CD4-positive, CD25-positive, alpha-beta regulatory T cell (primary cell): Measurements from ENCODE around the gene ZFYVE27. TPM values are rescaled to one million over a fixed set of nuclear protein-coding genes. Genes with fewer than 3 reads are reported as not detected.
"Not testable (repeated sequence)": the region's sequence is repeated elsewhere in the genome, so short reads cannot be mapped to it uniquely, and the experiment has no call there.

Experiments
- ATAC-seq, 2 donors: fragments of 150-1000 bp; cut with Tn5 transposase; one replicate each; pipeline ENCODE4 v1.10.0; 2021; ENCODE audit warnings: low read depth in 2 of 2, moderate number of reproducible peaks in 2 of 2, moderate library complexity in 1 of 2
- DNase-seq, 3 donors: peaks; one replicate each; pipeline versions ENCODE4 v3.0.0 to v3.0.0-alpha.2; 2012 to 2022; ENCODE audit warnings: mixed read lengths in 1 of 3
- H3K27ac ChIP-seq: one replicate; pipeline ENCODE4 v1.7.0; 2013; ENCODE audit warnings: mild to moderate bottlenecking, low read length; ENCODE audit not compliant: insufficient read depth, poor library complexity, severe bottlenecking
- H3K27me3 ChIP-seq: one replicate; pipeline ENCODE4 v1.7.0; 2013; ENCODE audit warnings: low read length; ENCODE audit not compliant: control insufficient read depth, insufficient read depth
- H3K36me3 ChIP-seq: one replicate; pipeline ENCODE4 v1.7.0; 2013; ENCODE audit warnings: mild to moderate bottlenecking, low read length, moderate library complexity; ENCODE audit not compliant: control insufficient read depth, insufficient read depth
- H3K4me1 ChIP-seq: 2 replicates; pipeline ENCODE4 v1.7.0; 2013; ENCODE audit warnings: mild to moderate bottlenecking, low read length; ENCODE audit not compliant: insufficient read depth, control insufficient read depth, poor library complexity, severe bottlenecking
- H3K4me3 ChIP-seq: one replicate; pipeline ENCODE4 v1.7.0; 2013; ENCODE audit warnings: low read depth, mild to moderate bottlenecking, low read length, moderate library complexity
- H3K9me3 ChIP-seq, 2 experiments: 1 replicate in 1 of 2; 2 replicates in 1 of 2; pipeline ENCODE4 v1.7.0; 2013; ENCODE audit warnings: low read length in 2 of 2, mild to moderate bottlenecking in 1 of 2, moderate library complexity in 1 of 2; ENCODE audit not compliant: control insufficient read depth in 2 of 2
- H3K27ac Mint-ChIP-seq, 3 donors: one replicate each; pipeline ENCODE4 v1.8.0; 2020 to 2022; ENCODE audit warnings: mild to moderate bottlenecking in 3 of 3, mixed read lengths in 3 of 3, moderate library complexity in 2 of 3
- H3K27me3 Mint-ChIP-seq: one replicate; pipeline ENCODE4 v1.8.0; 2022; ENCODE audit warnings: mild to moderate bottlenecking, mixed read lengths
- H3K36me3 Mint-ChIP-seq: one replicate; pipeline ENCODE4 v1.8.0; 2020; ENCODE audit warnings: mixed read lengths
- H3K4me1 Mint-ChIP-seq, 4 donors: one replicate each; pipeline ENCODE4 v1.8.0; 2020 to 2022; ENCODE audit warnings: mixed read lengths in 4 of 4, mild to moderate bottlenecking in 1 of 4
- H3K4me3 Mint-ChIP-seq, 4 donors: one replicate each; pipeline ENCODE4 v1.8.0; 2020 to 2022; ENCODE audit warnings: mild to moderate bottlenecking in 4 of 4, mixed read lengths in 4 of 4, moderate library complexity in 3 of 4
- H3K9me3 Mint-ChIP-seq, 7 donors: one replicate each; pipeline ENCODE4 v1.8.0; 2020 to 2022; ENCODE audit warnings: mixed read lengths in 7 of 7, mild to moderate bottlenecking in 3 of 7, moderate library complexity in 2 of 7
- polyA plus RNA-seq, 4 donors: library from polyadenylated mRNA; unstranded; fragments of 300-500 nt; fragmentation: Illumina TruSeq; gene quantifications; one replicate each; pipeline ENCODE4 v1.2.3, GENCODE V29; 2021
- total RNA-seq: library from RNA; stranded (reverse); gene quantifications from one replicate; pipeline ENCODE4 v1.2.3, GENCODE V29; 2022

ZFYVE27 gene
- total RNA-seq (86.9 TPM), polyA plus RNA-seq (10 to 100 TPM; 22.4 to 46.4 (median 42.6) TPM)

GRCh38 chr10:97736902-97737769 is at the start of gene ZFYVE27:
TSS of gene ZFYVE27 (plus strand) at chr10:97737128. CDS start at chr10:97738478, 1,350 bp downstream.
- peak within 1 kb of the TSS; percentile 96 to 99 (median 98) for H3K27ac Mint-ChIP-seq
- H3K4me3 Mint-ChIP-seq: peak within 1 kb of the TSS; percentile 99 to 100 (median 99)
- Histone ChIP-seq H3K36me3 (peaks cover 26% of the 10 kb centered on the region), H3K4me3 (peak within 1 kb of the TSS; percentile 95), H3K9me3 (no peaks in the 10 kb centered on the region), H3K4me1 (peaks cover 38% of the 10 kb centered on the region), H3K27ac (peak within 1 kb of the TSS; percentile 92), H3K27me3 (no peaks in the 10 kb centered on the region)
- H3K9me3 Mint-ChIP-seq: no peaks in the 10 kb centered on the region
- peaks cover 4% of the 10 kb centered on the region for H3K27me3 Mint-ChIP-seq
- ATAC-seq: peak; percentile 87
- DNase-seq: peak; percentile 92 to 95 (median 93)
- H3K36me3 Mint-ChIP-seq: peaks cover 33% of the 10 kb centered on the region
- peaks cover 19 to 60% (median 35%) of the 10 kb centered on the region in 4 donors for H3K4me1 Mint-ChIP-seq

GRCh38 chr10:97687785-97688781 is 48.8 kb upstream of the ZFYVE27 start:
- DNase-seq (no peak), ATAC-seq (no peak)
- H3K36me3 Mint-ChIP-seq: no peaks in the 10 kb centered on the region
- peak overlapping the region; percentile 75 for H3K4me3 ChIP-seq
- no peaks in the 10 kb centered on the region for H3K36me3 ChIP-seq
- H3K27ac ChIP-seq: peak overlapping the region; percentile 70
- H3K4me1 ChIP-seq: peaks cover 16% of the 10 kb centered on the region
- H3K9me3 ChIP-seq: no peaks in the 10 kb centered on the region
- H3K4me1 Mint-ChIP-seq: peaks cover 6 to 31% (median 15%) of the 10 kb centered on the region in 4 donors
- peak overlapping the region in 2 of 3 donors; percentile 87 to 93 for H3K27ac Mint-ChIP-seq
- H3K9me3 Mint-ChIP-seq: no peaks in the 10 kb centered on the region
- peak overlapping the region; percentile 84 to 91 (median 90) for H3K4me3 Mint-ChIP-seq
- H3K27me3 Mint-ChIP-seq: peaks cover 4% of the 10 kb centered on the region
- no peaks in the 10 kb centered on the region for H3K27me3 ChIP-seq

GRCh38 chr10:97689559-97690020 is 47.3 kb upstream of the ZFYVE27 start:
- H3K27ac Mint-ChIP-seq: no peak overlapping the region
- no peak for DNase-seq

GRCh38 chr10:97690133-97690532 is 46.8 kb upstream of the ZFYVE27 start:
- no peaks in the 10 kb centered on the region for H3K9me3 Mint-ChIP-seq
- H3K27me3 Mint-ChIP-seq: peaks cover 4% of the 10 kb centered on the region
- Histone ChIP-seq H3K9me3 (no peaks in the 10 kb centered on the region), H3K4me3 (no peak overlapping the region), H3K27ac (no peak overlapping the region), H3K4me1 (peaks cover 16% of the 10 kb centered on the region), H3K36me3 (no peaks in the 10 kb centered on the region), H3K27me3 (no peaks in the 10 kb centered on the region)
- H3K36me3 Mint-ChIP-seq: no peaks in the 10 kb centered on the region
- DNase-seq: no peak
- ATAC-seq: no peak
- H3K27ac Mint-ChIP-seq: no peak overlapping the region
- H3K4me3 Mint-ChIP-seq: peak overlapping the region in 1 of 4 donors; percentile 38
- peaks cover 6 to 25% (median 13%) of the 10 kb centered on the region in 4 donors for H3K4me1 Mint-ChIP-seq

More at GRCh38 chr10:97689559-97690020, 47.3 kb upstream of the ZFYVE27 start:
- H3K36me3 Mint-ChIP-seq: no peaks in the 10 kb centered on the region
- H3K9me3 Mint-ChIP-seq: no peaks in the 10 kb centered on the region
- Histone ChIP-seq H3K4me3 (no peak overlapping the region), H3K9me3 (no peaks in the 10 kb centered on the region), H3K27ac (no peak overlapping the region), H3K36me3 (no peaks in the 10 kb centered on the region), H3K27me3 (no peaks in the 10 kb centered on the region), H3K4me1 (peaks cover 16% of the 10 kb centered on the region)
- H3K4me3 Mint-ChIP-seq: peak overlapping the region in 2 of 4 donors; percentile 71 to 91
- ATAC-seq: no peak
- peaks cover 6 to 29% (median 15%) of the 10 kb centered on the region in 4 donors for H3K4me1 Mint-ChIP-seq
- peaks cover 4% of the 10 kb centered on the region for H3K27me3 Mint-ChIP-seq

GRCh38 chr10:97698072-97698655 is 38.8 kb upstream of the ZFYVE27 start:
- not testable (repeated sequence) for ATAC-seq, H3K4me1 Mint-ChIP-seq, H3K36me3 ChIP-seq, H3K27ac Mint-ChIP-seq, DNase-seq, H3K4me3 Mint-ChIP-seq, H3K9me3 ChIP-seq, H3K36me3 Mint-ChIP-seq, H3K9me3 Mint-ChIP-seq, H3K27me3 ChIP-seq, H3K27ac ChIP-seq, H3K4me3 ChIP-seq, H3K4me1 ChIP-seq
- peaks cover 25% of the 10 kb centered on the region for H3K27me3 Mint-ChIP-seq

GRCh38 chr10:97701438-97702069 is 35.4 kb upstream of the ZFYVE27 start:
- Mint-ChIP-seq H3K4me1 (peaks cover 0 to 4% (median 0%) of the 10 kb centered on the region in 4 donors), H3K27me3 (peaks cover 39% of the 10 kb centered on the region), H3K9me3 (no peaks in the 10 kb centered on the region), H3K27ac (no peak overlapping the region), H3K36me3 (no peaks in the 10 kb centered on the region), H3K4me3 (no peak overlapping the region)
- H3K4me1 ChIP-seq: no peaks in the 10 kb centered on the region
- H3K27me3 ChIP-seq: no peaks in the 10 kb centered on the region
- H3K4me3 ChIP-seq: no peak overlapping the region
- ATAC-seq (peak; percentile 75 to 82), DNase-seq (peak; percentile 17 to 70 (median 62))
- H3K27ac ChIP-seq: no peak overlapping the region
- H3K36me3 ChIP-seq: no peaks in the 10 kb centered on the region
- no peaks in the 10 kb centered on the region for H3K9me3 ChIP-seq
